KOPT-K1 (cell line): ENCODE results near the gene DDX54.
"Not testable (repeated sequence)": the region's sequence is repeated elsewhere in the genome, so short reads cannot be mapped to it uniquely, and the experiment has no call there.

ENCODE experiments used
- H3K27ac ChIP-seq: fragments of 200-600 bp; sonication (generic); 2 replicates; pipeline ENCODE4 v1.5.1; 2016; ENCODE audit warnings: antibody characterized with exemption, mild to moderate bottlenecking, low read depth, low read length; ENCODE audit not compliant: poor library complexity, severe bottlenecking
- H3K36me3 ChIP-seq: fragments of 200-600 bp; sonication (generic); 2 replicates; pipeline ENCODE4 v1.5.1; 2017; ENCODE audit warnings: antibody characterized with exemption, mild to moderate bottlenecking, low read length, moderate library complexity; ENCODE audit not compliant: insufficient read depth
- H3K9me3 ChIP-seq: fragments of 200-600 bp; sonication (generic); 2 replicates; pipeline ENCODE4 v1.5.1; 2017; ENCODE audit warnings: antibody characterized with exemption, low read length, mild to moderate bottlenecking; ENCODE audit not compliant: insufficient read depth, poor library complexity, severe bottlenecking

DDX54 gene

GRCh38 chr12:113152196-113152834 lies 33.0 kb downstream of the DDX54 start:
- H3K27ac ChIP-seq, result peak overlapping the region; percentile 77
- peaks cover 13% of the 10 kb centered on the region for H3K36me3 ChIP-seq
- H3K9me3 ChIP-seq, result peaks cover 2% of the 10 kb centered on the region

- no peak overlapping the region for H3K27ac ChIP-seq
- peaks cover 6% of the 10 kb centered on the region for H3K9me3 ChIP-seq
- peaks cover 6% of the 10 kb centered on the region for H3K36me3 ChIP-seq
Observed at GRCh38 chr12:113151655-113152054, 33.6 kb downstream of the DDX54 start.

DNA sequence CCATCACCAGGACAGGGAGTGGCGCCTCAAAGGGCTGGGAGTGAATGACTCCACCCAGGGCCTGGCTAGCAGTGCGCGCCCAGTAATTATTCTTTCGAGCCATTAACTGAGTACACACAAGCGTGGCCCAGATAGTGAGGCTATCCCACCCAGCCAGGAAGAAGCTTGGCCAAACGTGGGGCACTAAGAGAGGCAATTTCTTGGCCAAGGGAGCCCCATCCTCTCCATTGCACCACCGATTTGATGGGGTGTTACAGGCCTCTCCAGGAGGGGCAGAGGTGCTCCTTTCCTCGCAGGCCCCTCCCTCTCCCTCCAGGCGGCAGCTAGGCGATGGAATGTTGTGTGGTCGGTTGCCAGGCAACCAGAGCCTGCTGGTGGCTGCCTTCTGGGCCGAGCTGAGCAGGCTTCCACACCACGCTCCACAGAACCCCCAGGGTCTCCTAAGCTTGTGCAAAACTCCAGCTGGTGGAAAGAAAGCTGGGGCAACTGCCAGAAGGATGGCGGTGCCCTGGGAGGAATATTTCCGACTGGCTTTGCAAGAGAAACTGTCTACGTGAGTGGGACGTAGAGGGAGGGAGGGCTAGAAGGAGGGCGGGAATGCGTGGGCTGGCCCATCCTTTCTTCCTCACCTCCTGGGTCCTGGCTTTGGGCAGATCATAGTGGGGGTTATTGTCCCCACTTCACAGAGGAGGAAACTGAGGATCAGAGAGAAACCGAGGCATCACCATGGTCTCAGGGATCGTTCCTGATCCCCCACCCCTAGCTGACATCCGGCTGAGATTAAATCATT lies 35.7 kb downstream of the DDX54 start, which contains the start of gene CFAP73:
Gene CFAP73 (plus strand): TSS at position 364 of the 790 bp plus-strand sequence. CDS start 134 bp downstream, at position 498.
- Histone ChIP-seq H3K9me3 (peaks cover 6% of the 10 kb centered on the region), H3K27ac (no peak within 1 kb of the TSS), H3K36me3 (no peaks in the 10 kb centered on the region)

DNA sequence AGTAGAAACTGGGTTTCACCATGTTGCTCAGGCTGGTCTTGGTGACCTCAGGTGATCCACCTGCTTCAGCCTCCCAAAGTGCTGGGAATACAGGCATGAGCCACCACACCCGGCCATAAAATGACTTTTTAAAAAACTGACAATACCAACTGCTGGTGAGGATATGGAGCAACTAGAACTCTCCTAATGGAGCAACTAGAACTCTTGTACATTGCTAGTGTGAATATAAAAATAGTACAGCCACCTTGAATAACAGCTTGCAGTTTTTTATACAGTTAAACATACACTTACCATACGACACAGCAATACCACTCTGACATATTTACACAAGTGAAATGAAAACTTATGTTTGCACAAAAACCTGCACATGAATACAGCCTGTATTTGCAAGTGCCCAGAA lies 38.3 kb downstream of the DDX54 start:
- no peak overlapping the region for H3K27ac ChIP-seq
- H3K9me3 ChIP-seq, result peaks cover 6% of the 10 kb centered on the region
- H3K36me3 ChIP-seq, result no peaks in the 10 kb centered on the region

DNA sequence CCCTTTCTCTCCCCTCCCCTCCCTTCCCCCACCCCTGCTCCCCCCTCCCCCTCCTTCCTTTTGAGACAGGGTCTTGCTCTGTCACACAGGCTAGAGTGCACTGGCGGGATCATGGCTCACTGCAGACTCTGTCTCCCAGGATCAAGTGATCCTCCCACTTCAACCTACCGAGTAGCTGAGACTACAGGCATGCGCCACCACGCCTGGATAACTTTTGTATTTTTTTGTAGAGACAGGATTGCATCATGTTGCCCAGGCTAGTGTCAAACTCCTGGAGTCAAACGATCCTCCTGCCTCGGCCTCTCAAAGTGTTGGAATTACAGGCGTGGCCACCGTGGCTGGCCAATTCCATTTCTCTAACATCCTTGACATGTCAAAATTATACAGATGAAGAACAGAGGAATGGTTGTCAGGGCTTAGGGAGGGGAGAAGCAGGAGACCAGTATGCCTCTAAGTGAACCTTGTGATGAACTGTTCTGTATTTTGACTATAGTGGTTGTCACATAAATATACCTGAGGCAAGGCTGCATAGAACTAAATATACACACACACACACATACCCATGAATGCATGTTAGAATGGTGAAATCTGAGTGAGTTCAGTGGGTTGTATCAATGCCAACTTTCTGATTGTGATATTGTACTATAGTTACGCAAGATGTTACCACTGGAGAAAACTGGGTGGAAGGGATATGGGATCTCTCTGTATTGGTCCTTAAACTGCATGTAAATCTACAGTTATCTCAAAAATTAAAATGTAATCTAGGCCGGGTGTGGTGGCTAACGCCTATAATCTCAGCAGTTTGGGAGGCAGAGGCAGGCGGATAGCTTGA lies 39.3 kb downstream of the DDX54 start:
- H3K36me3 ChIP-seq, result no peaks in the 10 kb centered on the region
- H3K27ac ChIP-seq, result no peak overlapping the region
- peaks cover 6% of the 10 kb centered on the region for H3K9me3 ChIP-seq

- Histone ChIP-seq H3K27ac (no peak overlapping the region), H3K36me3 (no peaks in the 10 kb centered on the region), H3K9me3 (peaks cover 6% of the 10 kb centered on the region)
Observed at GRCh38 chr12:113144806-113145205, 40.5 kb downstream of the DDX54 start.

DNA sequence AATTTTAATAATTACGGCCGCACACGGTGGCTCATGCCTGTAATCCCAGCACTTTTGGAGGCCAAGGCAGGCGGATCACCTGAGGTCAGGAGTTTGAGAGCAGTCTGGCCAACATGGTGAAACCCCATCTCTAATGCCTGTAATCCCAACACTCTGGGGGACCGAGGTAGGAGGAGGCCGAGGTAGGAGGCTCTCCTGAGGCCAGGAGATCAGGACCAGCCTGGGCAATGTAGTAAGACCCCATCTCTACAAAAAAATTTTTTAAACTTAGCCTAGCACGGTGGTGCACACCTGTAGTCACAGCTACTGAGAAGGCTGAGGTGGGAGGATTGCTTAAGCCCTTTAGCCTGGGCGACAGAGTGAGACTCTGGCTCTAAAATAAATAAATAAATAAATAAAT lies 41.3 kb downstream of the DDX54 start:
- H3K9me3 ChIP-seq, result peaks cover 6% of the 10 kb centered on the region
- H3K36me3 ChIP-seq, result no peaks in the 10 kb centered on the region
- no peak overlapping the region for H3K27ac ChIP-seq

GRCh38 chr12:113142886-113143332 lies 42.4 kb downstream of the DDX54 start:
- Histone ChIP-seq H3K27ac (no peak overlapping the region), H3K36me3 (no peaks in the 10 kb centered on the region), H3K9me3 (peaks cover 6% of the 10 kb centered on the region)

- H3K27ac ChIP-seq, result no peak overlapping the region
- no peaks in the 10 kb centered on the region for H3K36me3 ChIP-seq
- H3K9me3 ChIP-seq, result peaks cover 4% of the 10 kb centered on the region
Observed at GRCh38 chr12:113142173-113142885, 42.9 kb downstream of the DDX54 start.

GRCh38 chr12:113141716-113142115 lies 43.6 kb downstream of the DDX54 start:
- not testable (repeated sequence) for H3K9me3 ChIP-seq, H3K36me3 ChIP-seq, H3K27ac ChIP-seq

GRCh38 chr12:113140706-113141105 lies 44.6 kb downstream of the DDX54 start:
- H3K27ac ChIP-seq, result no peak overlapping the region
- H3K36me3 ChIP-seq, result no peaks in the 10 kb centered on the region
- no peaks in the 10 kb centered on the region for H3K9me3 ChIP-seq

- no peaks in the 10 kb centered on the region for H3K9me3 ChIP-seq
- H3K36me3 ChIP-seq, result no peaks in the 10 kb centered on the region
- H3K27ac ChIP-seq, result no peak overlapping the region
Observed at GRCh38 chr12:113138826-113139225, 46.5 kb downstream of the DDX54 start.

- Histone ChIP-seq H3K36me3 (no peaks in the 10 kb centered on the region), H3K27ac (no peak overlapping the region), H3K9me3 (no peaks in the 10 kb centered on the region)
Observed at GRCh38 chr12:113137861-113138783, 47.2 kb downstream of the DDX54 start.
